D721Med (cell line): Measurements from ENCODE around the gene IGFALS.

Experiments used
- DNase-seq: peaks from one replicate; pipeline ENCODE4 v3.0.0; 2011; ENCODE audit warnings: low spot score; ENCODE audit not compliant: insufficient read length
- FAIRE-seq: peaks from 2 replicates; lab custom pipeline; 2011; peaks lifted over from hg19 to GRCh38; lab: Jason Lieb, UNC
- CTCF ChIP-seq: IDR thresholded peaks from 2 replicates; pipeline ENCODE4 v1.5.1; 2012; ENCODE audit warnings: mild to moderate bottlenecking, control low read depth; ENCODE audit not compliant: insufficient read depth; ENCODE audit errors: missing control alignments

Gene IGFALS

GRCh38 chr16:1828645-1829410 is 35.3 kb upstream of the IGFALS start:
- FAIRE-seq (no peak), DNase-seq (no peak)
- no peak for TF ChIP-seq CTCF

DNA sequence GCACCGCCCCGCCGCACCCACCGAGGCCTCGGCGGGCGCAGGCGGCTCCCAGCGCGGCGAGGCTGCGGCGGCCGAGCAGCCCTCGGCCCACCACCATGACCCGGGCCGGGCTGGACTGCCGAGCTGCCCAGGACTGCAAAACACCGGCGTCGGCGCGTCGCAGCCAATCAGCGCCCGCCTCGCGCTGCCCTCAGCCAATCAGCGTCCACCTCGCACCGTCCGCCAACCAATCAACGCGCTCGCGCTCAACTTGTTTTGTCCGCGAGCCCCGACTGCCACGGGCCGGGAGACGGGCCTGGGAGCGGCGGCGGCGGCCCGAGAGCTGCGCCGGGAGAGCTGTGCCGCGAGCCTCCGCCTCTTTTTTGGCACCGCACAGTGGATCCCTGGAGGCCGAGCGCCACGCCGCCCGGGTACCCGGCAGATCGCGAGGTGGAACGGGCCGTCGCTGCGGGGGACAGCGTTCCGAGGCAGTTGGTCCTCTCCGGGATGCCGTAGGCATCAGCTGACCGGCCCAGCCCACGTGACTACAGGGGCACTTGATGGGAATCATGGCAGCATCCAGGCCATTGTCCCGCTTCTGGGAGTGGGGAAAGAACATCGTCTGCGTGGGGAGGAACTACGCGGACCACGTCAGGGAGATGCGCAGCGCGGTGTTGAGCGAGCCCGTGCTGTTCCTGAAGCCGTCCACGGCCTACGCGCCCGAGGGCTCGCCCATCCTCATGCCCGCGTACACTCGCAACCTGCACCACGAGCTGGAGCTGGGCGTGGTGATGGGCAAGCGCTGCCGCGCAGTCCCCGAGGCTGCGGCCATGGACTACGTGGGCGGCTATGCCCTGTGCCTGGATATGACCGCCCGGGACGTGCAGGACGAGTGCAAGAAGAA is 33.4 kb upstream of the IGFALS start, which contains the start of the genes FAHD1 and HAGH:
Gene FAHD1 (plus strand): TSS at position 516 of the 883 bp plus-strand sequence. CDS start 33 bp downstream, at position 549.
Gene HAGH (minus strand): TSS at position 135 of the 883 bp plus-strand sequence. CDS start 38 bp downstream, at position 97.
- TF ChIP-seq CTCF = no peak
- no peak for FAIRE-seq
- DNase-seq = peak; percentile 98

DNA sequence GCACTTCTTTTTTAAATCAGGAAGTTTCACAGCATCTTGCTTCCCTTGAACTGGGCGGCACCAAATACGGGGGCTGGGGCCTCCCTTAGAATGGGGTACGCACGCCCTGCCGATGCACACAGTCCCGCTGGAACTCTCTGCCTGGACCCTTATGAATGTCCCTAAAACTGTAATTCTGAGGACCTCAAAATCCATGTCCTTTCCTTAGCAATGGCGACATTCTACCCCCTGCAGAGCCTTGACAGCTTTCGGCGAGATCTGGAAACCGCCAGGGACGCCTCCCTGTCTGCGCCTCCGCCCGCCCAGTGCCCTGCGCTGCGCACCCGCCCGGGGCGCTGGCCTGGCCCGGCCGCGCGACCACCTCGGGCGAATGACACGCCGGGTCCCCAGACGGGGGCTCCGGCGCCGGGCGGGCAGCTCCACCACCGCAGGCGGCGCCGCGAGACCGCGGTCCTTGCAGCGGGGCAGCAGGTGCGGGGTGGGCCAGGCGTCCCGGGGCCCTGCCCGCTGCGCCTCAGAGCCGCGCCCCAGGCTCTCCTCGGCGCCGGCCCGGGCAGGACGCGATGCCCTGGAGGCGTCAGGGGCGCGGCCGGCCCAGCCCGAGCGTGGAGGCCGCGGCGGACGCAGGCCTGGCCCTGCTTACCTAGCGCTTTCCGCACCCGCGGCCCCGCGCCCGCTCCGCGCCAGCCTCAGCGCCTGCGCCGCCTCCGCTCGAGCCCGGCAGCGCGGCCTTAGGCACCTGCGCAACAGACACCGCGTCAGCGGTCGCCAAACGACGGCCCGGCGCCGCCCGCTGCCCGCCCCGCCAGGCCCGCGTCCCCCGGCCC is 32.6 kb upstream of the IGFALS start:
- FAIRE-seq (no peak), DNase-seq (peak; percentile 58)
- no peak for TF ChIP-seq CTCF

- FAIRE-seq (no peak), DNase-seq (no peak)
- TF ChIP-seq CTCF = no peak
These were observed 31.9 kb upstream of the IGFALS start for GRCh38 chr16:1825381-1825863.

DNA sequence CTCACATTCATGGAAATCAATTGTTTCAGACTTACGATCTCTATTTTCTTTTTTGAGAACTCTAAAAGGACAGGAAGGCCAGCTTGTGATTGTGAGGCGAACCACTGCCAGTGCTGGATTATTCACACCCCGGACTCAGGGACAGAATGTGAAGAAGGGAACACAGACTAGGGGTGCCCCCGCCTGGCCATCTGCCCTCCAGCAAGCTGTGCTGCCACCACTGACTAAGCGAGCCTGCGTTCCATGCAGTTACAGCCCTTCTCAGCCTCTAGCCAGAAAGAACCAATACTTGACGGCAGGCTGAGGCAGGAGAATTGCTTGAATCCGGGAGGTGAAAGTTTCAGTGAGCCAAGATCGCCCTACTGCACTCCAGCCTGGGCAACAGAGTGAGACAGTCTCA is 30.3 kb upstream of the IGFALS start:
- FAIRE-seq (no peak), DNase-seq (peak; percentile 46)
- peak; percentile 40 for TF ChIP-seq CTCF

GRCh38 chr16:1822801-1823200 is 29.3 kb upstream of the IGFALS start:
- DNase-seq (no peak), FAIRE-seq (no peak)
- TF ChIP-seq CTCF = no peak
